IPS-18c (cell line): Measurements from ENCODE around the gene PAXIP1.
"Not testable (repeated sequence)": the region's sequence is repeated elsewhere in the genome, so short reads cannot be mapped to it uniquely, and the experiment has no call there.

Experiments
- H3K4me3 ChIP-seq: 2 replicates; pipeline ENCODE4 v1.7.0; 2013; ENCODE audit warnings: low read depth, mild to moderate bottlenecking, low read length, moderate library complexity; ENCODE audit not compliant: insufficient read depth
- H3K9me3 ChIP-seq: one replicate; pipeline ENCODE4 v1.6.1; 2013; ENCODE audit warnings: mild to moderate bottlenecking, low read length, moderate library complexity; ENCODE audit not compliant: control insufficient read depth, insufficient read depth

PAXIP1 gene

GRCh38 chr7:154968336-154969001 lies 34.5 kb downstream of the PAXIP1 start:
- H3K9me3 ChIP-seq = no peaks in the 10 kb centered on the region
- no peak overlapping the region for H3K4me3 ChIP-seq

- H3K4me3 ChIP-seq = no peak overlapping the region
- H3K9me3 ChIP-seq = no peaks in the 10 kb centered on the region
Measured at GRCh38 chr7:154967401-154967955, 35.4 kb downstream of the PAXIP1 start.

GRCh38 chr7:154965014-154965413 lies 37.9 kb downstream of the PAXIP1 start:
- Histone ChIP-seq H3K9me3 (no peaks in the 10 kb centered on the region), H3K4me3 (no peak overlapping the region)

GRCh38 chr7:154960063-154960790 lies 42.7 kb downstream of the PAXIP1 start:
- Histone ChIP-seq H3K9me3 (no peaks in the 10 kb centered on the region), H3K4me3 (no peak overlapping the region)

- H3K4me3 ChIP-seq = no peak overlapping the region
- H3K9me3 ChIP-seq = no peaks in the 10 kb centered on the region
Measured at GRCh38 chr7:154956427-154956826, 46.5 kb downstream of the PAXIP1 start.

GRCh38 chr7:154953006-154953684 lies 49.8 kb downstream of the PAXIP1 start:
- H3K4me3 ChIP-seq = no peak overlapping the region
- H3K9me3 ChIP-seq = no peaks in the 10 kb centered on the region

GRCh38 chr7:154950960-154951359 lies 52.0 kb downstream of the PAXIP1 start:
- H3K4me3 ChIP-seq = no peak overlapping the region

GRCh38 chr7:154947604-154948003 lies 55.3 kb downstream of the PAXIP1 start:
- no peak overlapping the region for H3K4me3 ChIP-seq
- no peaks in the 10 kb centered on the region for H3K9me3 ChIP-seq

More at GRCh38 chr7:154950960-154951359, 52.0 kb downstream of the PAXIP1 start:
- H3K9me3 ChIP-seq = no peaks in the 10 kb centered on the region

GRCh38 chr7:154946166-154946565 lies 56.8 kb downstream of the PAXIP1 start:
- Histone ChIP-seq H3K4me3 (no peak overlapping the region), H3K9me3 (no peaks in the 10 kb centered on the region)

GRCh38 chr7:154943906-154944305 lies 59.0 kb downstream of the PAXIP1 start:
- Histone ChIP-seq H3K4me3 (no peak overlapping the region), H3K9me3 (peaks cover 8% of the 10 kb centered on the region)

GRCh38 chr7:154942691-154943090 lies 60.2 kb downstream of the PAXIP1 start:
- Histone ChIP-seq H3K9me3 (peaks cover 8% of the 10 kb centered on the region), H3K4me3 (no peak overlapping the region)

GRCh38 chr7:154937837-154938236 lies 65.1 kb downstream of the PAXIP1 start:
- no peak overlapping the region for H3K4me3 ChIP-seq
- peaks cover 34% of the 10 kb centered on the region for H3K9me3 ChIP-seq

- H3K4me3 ChIP-seq = not testable (repeated sequence)
- H3K9me3 ChIP-seq = peaks cover 26% of the 10 kb centered on the region
Measured at GRCh38 chr7:154934353-154934952, 68.5 kb downstream of the PAXIP1 start.

- no peak overlapping the region for H3K4me3 ChIP-seq
- peaks cover 26% of the 10 kb centered on the region for H3K9me3 ChIP-seq
Measured at GRCh38 chr7:154931906-154932305, 71.0 kb downstream of the PAXIP1 start.

- Histone ChIP-seq H3K4me3 (no peak overlapping the region), H3K9me3 (peaks cover 14% of the 10 kb centered on the region)
Measured at GRCh38 chr7:154929006-154929726, 73.8 kb downstream of the PAXIP1 start.

GRCh38 chr7:154928136-154929005 lies 74.6 kb downstream of the PAXIP1 start:
- Histone ChIP-seq H3K9me3 (peaks cover 6% of the 10 kb centered on the region), H3K4me3 (no peak overlapping the region)
